Neural cell (in vitro differentiated cells): ENCODE data around the gene PPP1R13B. TPM values are rescaled to one million over a fixed set of nuclear protein-coding genes. Genes with fewer than 3 reads are reported as not detected.

ENCODE experiments used
- H2AFZ ChIP-seq: fragments of 200-600, 300-800 bp; sonication (generic), shearing (Covaris generic); 2 replicates; pipeline ENCODE4 v1.6.0; 2014; ENCODE audit warnings: low read depth, mild to moderate bottlenecking, antibody characterized with exemption, low read length, moderate library complexity
- H3F3A ChIP-seq: fragments of 200-600 bp; shearing (Covaris generic); 2 replicates; pipeline ENCODE4 v1.6.1; 2016; ENCODE audit warnings: mild to moderate bottlenecking, moderate library complexity, mixed read lengths, antibody characterized with exemption, low read length; ENCODE audit not compliant: insufficient read depth, poor library complexity, severe bottlenecking
- H3K27ac ChIP-seq: fragments of 200-600, 300-800 bp; sonication (generic), shearing (Covaris generic); 2 replicates; pipeline ENCODE4 v1.5.1; 2014; ENCODE audit warnings: mild to moderate bottlenecking, low read length, moderate library complexity
- H3K27me3 ChIP-seq: fragments of 300-800, 200-600 bp; sonication (generic), shearing (Covaris generic); 2 replicates; pipeline ENCODE4 v1.6.0; 2014; ENCODE audit warnings: mild to moderate bottlenecking, low read depth, low read length, moderate library complexity; ENCODE audit not compliant: insufficient read depth
- H3K36me3 ChIP-seq: fragments of 300-800, 200-600 bp; sonication (generic), shearing (Covaris generic); 2 replicates; pipeline ENCODE4 v1.5.1; 2014; ENCODE audit warnings: mild to moderate bottlenecking, antibody characterized with exemption, low read length, moderate library complexity; ENCODE audit not compliant: insufficient read depth
- H3K4me2 ChIP-seq: fragments of 300-800, 200-600 bp; sonication (generic), shearing (Covaris generic); 2 replicates; pipeline ENCODE4 v1.6.0; 2014; ENCODE audit warnings: mild to moderate bottlenecking, low read length
- H3K4me3 ChIP-seq: fragments of 300-800, 200-600 bp; sonication (generic), shearing (Covaris generic); 2 replicates; pipeline ENCODE4 v1.5.1; 2014; ENCODE audit warnings: mild to moderate bottlenecking, low read length, moderate library complexity
- H3K79me2 ChIP-seq: fragments of 200-600 bp; shearing (Covaris generic); replicated peaks from 2 replicates; pipeline ENCODE4 v1.6.0; 2014; ENCODE audit warnings: mild to moderate bottlenecking, low read length, moderate library complexity; ENCODE audit not compliant: insufficient read depth
- H3K9ac ChIP-seq: fragments of 300-800, 200-600 bp; sonication (generic), shearing (Covaris generic); 2 replicates; pipeline ENCODE4 v1.6.1; 2016; ENCODE audit warnings: mild to moderate bottlenecking, low read length, mixed read lengths
- H3K9me2 ChIP-seq: fragments of 200-600 bp; shearing (Covaris generic); 2 replicates; pipeline ENCODE4 v1.6.1; 2016; ENCODE audit warnings: mild to moderate bottlenecking, low read length, mixed read lengths; ENCODE audit not compliant: insufficient read depth
- H3K9me3 ChIP-seq: fragments of 200-600, 300-800 bp; sonication (generic), shearing (Covaris generic); 2 replicates; pipeline ENCODE4 v1.6.1; 2016; ENCODE audit warnings: mild to moderate bottlenecking, mixed run types, low read length, moderate library complexity, mixed read lengths
- H4K20me1 ChIP-seq: fragments of 200-600 bp; shearing (Covaris generic); 2 replicates; pipeline ENCODE4 v1.6.1; 2016; ENCODE audit warnings: mild to moderate bottlenecking, mixed run types; ENCODE audit not compliant: insufficient read depth
- EP300 ChIP-seq: fragments of 450-650 bp; conservative IDR thresholded peaks from 2 replicates; pipeline ENCODE4 v1.6.1; 2014; ENCODE audit warnings: antibody characterized with exemption, mild to moderate bottlenecking, moderate library complexity; ENCODE audit not compliant: poor library complexity, severe bottlenecking
- EZH2 ChIP-seq: fragments of 200-600, 300-800 bp; shearing (Covaris generic), sonication (generic); IDR thresholded peaks from 2 replicates; pipeline ENCODE4 v1.6.1; 2014; ENCODE audit warnings: antibody characterized with exemption, low read length, borderline replicate concordance, mild to moderate bottlenecking; ENCODE audit not compliant: insufficient read depth, poor library complexity, severe bottlenecking
- MXI1 ChIP-seq: fragments of 450-650 bp; conservative IDR thresholded peaks from 2 replicates; pipeline ENCODE4 v1.6.1; 2014; ENCODE audit warnings: antibody characterized with exemption, mild to moderate bottlenecking; ENCODE audit not compliant: poor library complexity, severe bottlenecking
- POLR2AphosphoS5 ChIP-seq: IDR thresholded peaks from 2 replicates; pipeline ENCODE4 v1.6.1; 2012
- RAD21 ChIP-seq: fragments of 450-650 bp; conservative IDR thresholded peaks from 2 replicates; pipeline ENCODE4 v1.6.1; 2014; ENCODE audit warnings: antibody characterized with exemption, mild to moderate bottlenecking, moderate library complexity
- SMC3 ChIP-seq: fragments of 450-650 bp; conservative IDR thresholded peaks from 2 replicates; pipeline ENCODE4 v1.6.1; 2014; ENCODE audit warnings: antibody characterized with exemption, mild to moderate bottlenecking, moderate library complexity; ENCODE audit not compliant: poor library complexity
- TAF1 ChIP-seq: IDR thresholded peaks from 2 replicates; pipeline ENCODE4 v1.6.1; 2012; ENCODE audit warnings: low read depth
- polyA plus RNA-seq: library from polyadenylated mRNA; depleted of rRNA; stranded (reverse); fragments of >200 nt; gene quantifications from 2 replicates; pipeline ENCODE4 v1.2.3, GENCODE V29; 2014
- TF ChIP-seq, protein P1 (sequence below): IDR thresholded peaks from 2 replicates; pipeline ENCODE4 v1.6.1; 2012; ENCODE audit warnings: borderline replicate concordance
- TF ChIP-seq, protein P2 (sequence below): fragments of 450-650 bp; IDR thresholded peaks from 2 replicates; pipeline ENCODE4 v1.5.1; 2014; ENCODE audit warnings: antibody characterized with exemption, mild to moderate bottlenecking, moderate library complexity; ENCODE audit not compliant: poor library complexity, severe bottlenecking

PPP1R13B gene
- polyA plus RNA-seq, 1 donor from 2014 or later = 8.2 TPM

DNA sequence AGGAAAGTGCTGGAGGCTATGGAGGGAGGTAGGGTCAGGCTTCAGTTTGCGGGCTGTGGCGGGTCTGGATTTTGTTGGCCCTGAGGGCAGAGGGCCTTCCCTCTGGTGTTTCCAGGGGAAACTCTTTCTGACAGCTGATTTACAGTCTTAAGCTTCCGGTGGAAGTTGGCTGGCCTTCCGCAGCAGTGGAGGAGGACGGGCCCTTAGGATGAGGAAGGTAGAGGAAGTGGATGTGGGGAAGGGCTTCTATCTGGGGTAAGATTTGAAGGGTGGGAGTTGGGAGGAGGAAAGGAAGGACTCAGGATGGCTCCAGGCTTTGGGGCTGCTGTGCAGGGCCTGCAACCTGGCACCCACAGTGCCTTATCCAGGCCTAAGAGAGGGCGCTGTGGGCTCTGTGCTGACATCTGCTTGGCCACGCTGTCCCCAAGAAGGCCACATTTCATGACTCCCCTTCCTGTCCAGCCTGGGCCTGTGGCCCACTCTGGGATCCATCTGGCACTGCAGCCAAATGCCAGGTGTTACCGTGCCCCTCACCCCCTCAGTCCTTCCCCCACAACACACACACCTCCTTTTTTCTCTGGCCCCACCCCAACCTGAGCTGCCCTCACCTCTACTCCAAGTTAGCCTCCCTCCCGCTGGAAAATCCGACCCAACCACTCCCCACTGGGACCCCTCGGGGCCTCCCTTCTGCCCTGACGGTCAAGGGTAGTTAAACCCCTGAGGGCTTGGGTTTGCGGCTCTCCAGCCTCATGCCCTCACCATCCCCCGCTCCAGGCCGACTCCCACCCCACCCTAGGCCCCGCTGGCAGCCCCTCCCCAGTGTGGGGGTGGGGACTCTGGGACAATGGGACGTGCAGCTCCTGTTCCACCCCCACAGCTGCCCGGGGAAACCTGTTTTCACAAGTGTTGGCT lies 7.7 kb upstream of the PPP1R13B start:
- Histone ChIP-seq H3K9ac (no peak overlapping the region), H3K4me2 (no peak overlapping the region), H2AFZ (no peak overlapping the region)

DNA sequence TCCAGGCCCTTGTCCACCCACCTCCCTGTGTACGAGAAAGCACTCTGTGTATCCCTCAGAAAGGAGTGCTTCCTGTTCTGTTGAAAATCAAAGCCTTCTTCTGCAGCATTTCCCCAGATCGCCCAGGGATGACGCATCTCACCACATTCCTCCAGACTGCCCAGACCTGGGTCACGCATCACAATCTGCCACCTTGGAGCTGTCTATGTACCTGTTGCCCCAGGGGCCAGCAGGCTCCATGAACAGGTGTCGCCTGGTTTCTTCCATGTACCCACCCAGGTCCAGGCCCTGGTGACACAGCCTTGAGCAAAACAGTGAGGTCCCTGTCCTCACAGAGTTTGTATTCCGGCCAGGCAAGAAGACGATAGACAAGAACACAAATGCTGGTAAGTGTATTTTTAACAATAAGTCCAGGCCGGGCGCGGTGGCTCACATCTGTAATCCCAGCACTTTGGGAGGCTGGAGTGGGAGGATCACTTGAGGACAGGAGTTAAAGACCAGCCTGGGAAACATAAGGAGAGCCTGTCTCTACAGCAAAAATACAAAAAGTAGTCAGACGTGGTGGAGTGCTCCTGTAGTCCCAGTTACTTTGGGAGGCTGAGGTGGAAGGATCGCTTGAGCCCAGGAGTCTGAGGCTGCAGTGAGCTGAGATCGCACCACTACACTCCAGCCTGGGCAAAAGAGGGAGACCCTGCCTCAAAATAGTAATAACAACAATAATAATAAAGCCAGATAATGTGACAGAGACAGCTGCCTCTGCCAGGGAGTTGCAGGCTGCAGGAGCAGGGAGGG lies 6.8 kb upstream of the PPP1R13B start:
- no peaks in the 10 kb centered on the region for H4K20me1 ChIP-seq
- no peaks in the 10 kb centered on the region for H3F3A ChIP-seq
- H3K4me3 ChIP-seq = no peak overlapping the region
- no peaks in the 10 kb centered on the region for H3K27me3 ChIP-seq
- H3K27ac ChIP-seq = no peak overlapping the region
- H2AFZ ChIP-seq = no peak overlapping the region
- H3K4me2 ChIP-seq = no peak overlapping the region
- no peaks in the 10 kb centered on the region for H3K9me3 ChIP-seq
- H3K9me2 ChIP-seq = no peaks in the 10 kb centered on the region
- no peaks in the 10 kb centered on the region for H3K36me3 ChIP-seq
- H3K9ac ChIP-seq = no peak overlapping the region
- no peaks in the 10 kb centered on the region for H3K79me2 ChIP-seq
- TF ChIP-seq POLR2AphosphoS5 (no peak), TAF1 (no peak), SMC3 (no peak), RAD21 (no peak), EP300 (no peak), MXI1 (no peak)
- TF ChIP-seq, protein P1, sequence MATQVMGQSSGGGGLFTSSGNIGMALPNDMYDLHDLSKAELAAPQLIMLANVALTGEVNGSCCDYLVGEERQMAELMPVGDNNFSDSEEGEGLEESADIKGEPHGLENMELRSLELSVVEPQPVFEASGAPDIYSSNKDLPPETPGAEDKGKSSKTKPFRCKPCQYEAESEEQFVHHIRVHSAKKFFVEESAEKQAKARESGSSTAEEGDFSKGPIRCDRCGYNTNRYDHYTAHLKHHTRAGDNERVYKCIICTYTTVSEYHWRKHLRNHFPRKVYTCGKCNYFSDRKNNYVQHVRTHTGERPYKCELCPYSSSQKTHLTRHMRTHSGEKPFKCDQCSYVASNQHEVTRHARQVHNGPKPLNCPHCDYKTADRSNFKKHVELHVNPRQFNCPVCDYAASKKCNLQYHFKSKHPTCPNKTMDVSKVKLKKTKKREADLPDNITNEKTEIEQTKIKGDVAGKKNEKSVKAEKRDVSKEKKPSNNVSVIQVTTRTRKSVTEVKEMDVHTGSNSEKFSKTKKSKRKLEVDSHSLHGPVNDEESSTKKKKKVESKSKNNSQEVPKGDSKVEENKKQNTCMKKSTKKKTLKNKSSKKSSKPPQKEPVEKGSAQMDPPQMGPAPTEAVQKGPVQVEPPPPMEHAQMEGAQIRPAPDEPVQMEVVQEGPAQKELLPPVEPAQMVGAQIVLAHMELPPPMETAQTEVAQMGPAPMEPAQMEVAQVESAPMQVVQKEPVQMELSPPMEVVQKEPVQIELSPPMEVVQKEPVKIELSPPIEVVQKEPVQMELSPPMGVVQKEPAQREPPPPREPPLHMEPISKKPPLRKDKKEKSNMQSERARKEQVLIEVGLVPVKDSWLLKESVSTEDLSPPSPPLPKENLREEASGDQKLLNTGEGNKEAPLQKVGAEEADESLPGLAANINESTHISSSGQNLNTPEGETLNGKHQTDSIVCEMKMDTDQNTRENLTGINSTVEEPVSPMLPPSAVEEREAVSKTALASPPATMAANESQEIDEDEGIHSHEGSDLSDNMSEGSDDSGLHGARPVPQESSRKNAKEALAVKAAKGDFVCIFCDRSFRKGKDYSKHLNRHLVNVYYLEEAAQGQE = no peak

More for the DNA sequence above, 7.7 kb upstream of the PPP1R13B start:
- Histone ChIP-seq H3K4me3 (no peak overlapping the region), H3K9me2 (no peaks in the 10 kb centered on the region), H3K79me2 (no peaks in the 10 kb centered on the region), H3K9me3 (no peaks in the 10 kb centered on the region), H3K36me3 (no peaks in the 10 kb centered on the region), H3F3A (no peaks in the 10 kb centered on the region), H3K27me3 (no peaks in the 10 kb centered on the region), H3K27ac (no peak overlapping the region), H4K20me1 (no peaks in the 10 kb centered on the region)
- no peak for TF ChIP-seq SMC3
- no peak for TF ChIP-seq RAD21
- no peak for TF ChIP-seq TAF1
- TF ChIP-seq, protein P1 = no peak
- no peak for TF ChIP-seq MXI1
- TF ChIP-seq, protein P2, sequence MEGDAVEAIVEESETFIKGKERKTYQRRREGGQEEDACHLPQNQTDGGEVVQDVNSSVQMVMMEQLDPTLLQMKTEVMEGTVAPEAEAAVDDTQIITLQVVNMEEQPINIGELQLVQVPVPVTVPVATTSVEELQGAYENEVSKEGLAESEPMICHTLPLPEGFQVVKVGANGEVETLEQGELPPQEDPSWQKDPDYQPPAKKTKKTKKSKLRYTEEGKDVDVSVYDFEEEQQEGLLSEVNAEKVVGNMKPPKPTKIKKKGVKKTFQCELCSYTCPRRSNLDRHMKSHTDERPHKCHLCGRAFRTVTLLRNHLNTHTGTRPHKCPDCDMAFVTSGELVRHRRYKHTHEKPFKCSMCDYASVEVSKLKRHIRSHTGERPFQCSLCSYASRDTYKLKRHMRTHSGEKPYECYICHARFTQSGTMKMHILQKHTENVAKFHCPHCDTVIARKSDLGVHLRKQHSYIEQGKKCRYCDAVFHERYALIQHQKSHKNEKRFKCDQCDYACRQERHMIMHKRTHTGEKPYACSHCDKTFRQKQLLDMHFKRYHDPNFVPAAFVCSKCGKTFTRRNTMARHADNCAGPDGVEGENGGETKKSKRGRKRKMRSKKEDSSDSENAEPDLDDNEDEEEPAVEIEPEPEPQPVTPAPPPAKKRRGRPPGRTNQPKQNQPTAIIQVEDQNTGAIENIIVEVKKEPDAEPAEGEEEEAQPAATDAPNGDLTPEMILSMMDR = no peak
- no peak for TF ChIP-seq EP300
- no peak for TF ChIP-seq EZH2
- TF ChIP-seq POLR2AphosphoS5 = no peak
